Urothelium cell line (cell line): ENCODE data around the gene GLI3.
A peak's percentile ranks its signal among the peaks of the same experiment; 100 is the strongest.

Source experiments
- DNase-seq: peaks from one replicate; pipeline ENCODE4 v3.0.0; 2011; ENCODE audit warnings: low spot score, mixed read lengths
- FAIRE-seq: peaks from 2 replicates; lab custom pipeline; 2011; peaks lifted over from hg19 to GRCh38; lab: Jason Lieb, UNC

The GLI3 gene

DNA sequence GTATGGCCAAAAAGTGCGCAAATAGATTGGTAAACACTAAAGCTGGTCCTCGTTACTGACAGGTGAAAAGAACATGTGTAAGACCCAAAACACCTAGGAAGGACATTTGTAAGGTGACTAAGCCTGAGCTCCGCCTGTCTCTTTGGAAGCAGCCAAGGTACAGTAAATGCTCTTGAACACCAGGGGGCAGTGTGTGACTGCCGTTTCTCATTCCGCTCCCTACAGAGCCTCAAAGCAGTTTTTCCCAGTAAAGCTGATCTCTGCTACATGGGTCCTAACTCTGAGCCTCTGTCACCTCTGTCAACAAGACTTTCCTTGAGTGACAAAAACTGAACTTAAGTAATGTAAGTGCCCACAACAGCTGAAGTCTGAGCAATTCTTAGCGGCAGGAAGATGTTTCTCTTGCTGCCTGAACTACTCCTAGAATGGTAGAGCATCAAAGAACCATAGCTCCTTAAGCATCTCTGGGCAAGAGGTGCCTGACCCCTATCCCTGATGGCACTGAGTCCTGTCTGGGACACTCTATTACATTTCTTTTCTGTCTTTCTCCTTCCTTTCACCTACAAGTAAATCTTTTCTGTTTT lies 296.2 kb downstream of the GLI3 start:
- peak; percentile 75 for FAIRE-seq
- DNase-seq = peak; percentile 85

DNA sequence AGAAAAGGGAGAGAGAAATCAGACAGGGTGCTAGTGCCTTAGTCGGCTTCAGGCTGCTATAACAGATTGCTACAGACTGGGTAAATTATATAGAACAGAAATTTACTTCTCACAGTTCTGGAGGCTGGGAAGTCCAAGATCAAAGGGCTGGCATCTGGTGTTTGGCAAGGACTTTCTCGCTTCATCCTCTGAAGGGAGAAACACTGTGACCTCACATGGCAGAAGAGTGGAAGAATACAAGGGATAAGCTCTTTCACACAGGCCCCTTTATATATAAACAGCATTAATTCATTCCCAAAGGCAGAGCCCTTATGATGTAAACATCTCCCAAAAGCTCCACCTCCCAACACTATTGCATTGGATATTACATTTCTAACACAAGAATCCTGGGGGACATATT lies 298.6 kb downstream of the GLI3 start:
- DNase-seq = no peak

DNA sequence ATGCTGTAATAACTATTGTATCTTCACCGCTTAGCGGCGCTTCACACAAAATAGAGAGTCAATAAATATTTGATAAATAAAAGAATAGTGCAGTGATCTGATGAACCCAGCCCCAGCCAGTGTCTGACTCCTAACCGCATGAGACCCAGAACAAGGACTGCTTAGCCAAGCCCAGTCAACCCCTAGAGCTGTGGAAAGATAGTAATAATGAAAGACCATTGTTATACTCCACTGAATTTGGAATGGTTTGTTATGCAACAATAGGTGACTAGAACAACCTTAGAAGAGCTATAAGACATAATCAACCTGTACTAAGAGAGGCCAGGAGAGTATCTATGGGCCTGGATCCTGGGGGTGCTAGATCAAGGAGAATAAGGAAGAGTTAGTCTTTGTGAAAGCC lies 303.6 kb downstream of the GLI3 start:
- no peak for FAIRE-seq
- no peak for DNase-seq

More for the DNA sequence above, 298.6 kb downstream of the GLI3 start:
- FAIRE-seq = no peak

DNA sequence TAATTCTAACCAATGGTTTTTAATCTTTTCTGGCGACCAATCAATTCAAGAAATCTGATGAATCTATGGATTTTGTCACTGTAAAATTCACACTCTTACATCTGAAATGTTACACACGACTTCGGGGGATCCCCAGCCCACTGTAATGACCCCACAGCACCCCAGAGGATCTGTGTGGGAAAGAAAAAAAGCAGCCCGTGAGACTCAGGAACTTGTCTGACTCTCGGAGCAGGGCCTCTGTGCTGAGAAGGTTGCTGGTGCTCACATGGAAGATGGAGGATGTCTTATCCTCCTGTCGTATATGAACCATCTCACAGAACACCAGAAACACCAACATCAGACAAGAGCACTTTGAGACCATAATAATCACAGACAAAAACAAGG lies 305.8 kb downstream of the GLI3 start:
- FAIRE-seq (no peak), DNase-seq (no peak)

DNA sequence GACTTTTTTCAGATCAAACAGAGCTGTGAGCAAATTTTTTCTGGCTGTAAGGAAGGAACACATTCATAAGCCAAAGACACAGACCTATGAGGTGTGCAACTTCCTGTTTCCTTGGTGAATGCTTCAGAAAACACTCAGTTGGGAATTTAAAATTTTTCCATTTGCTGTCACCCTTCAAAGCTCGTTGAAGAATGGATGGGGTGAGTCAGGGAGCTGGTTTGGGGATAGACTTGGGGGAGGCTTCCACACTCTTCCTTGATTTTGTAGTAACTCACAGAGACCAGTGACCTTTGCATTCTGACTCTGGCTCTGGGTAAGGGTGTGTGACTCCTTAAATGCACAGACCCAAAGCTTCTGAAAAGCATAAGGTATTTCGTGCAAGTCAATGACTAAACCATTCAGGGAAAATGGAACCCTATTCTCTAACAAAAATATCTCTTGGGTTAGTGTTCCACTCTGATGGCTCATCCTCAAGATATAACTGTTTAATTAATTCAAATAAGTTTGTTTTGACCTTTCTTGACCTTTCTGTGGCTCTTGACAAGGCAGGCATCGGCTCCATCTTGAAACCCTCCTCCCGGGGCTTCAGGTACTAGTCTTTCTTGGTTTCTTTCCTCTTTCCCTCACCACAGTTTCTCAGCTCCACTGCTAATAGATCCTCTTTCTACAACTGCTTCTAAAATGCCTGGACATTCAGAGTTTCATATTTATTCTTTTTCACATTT lies 306.3 kb downstream of the GLI3 start:
- FAIRE-seq (no peak), DNase-seq (peak; percentile 29)

DNA sequence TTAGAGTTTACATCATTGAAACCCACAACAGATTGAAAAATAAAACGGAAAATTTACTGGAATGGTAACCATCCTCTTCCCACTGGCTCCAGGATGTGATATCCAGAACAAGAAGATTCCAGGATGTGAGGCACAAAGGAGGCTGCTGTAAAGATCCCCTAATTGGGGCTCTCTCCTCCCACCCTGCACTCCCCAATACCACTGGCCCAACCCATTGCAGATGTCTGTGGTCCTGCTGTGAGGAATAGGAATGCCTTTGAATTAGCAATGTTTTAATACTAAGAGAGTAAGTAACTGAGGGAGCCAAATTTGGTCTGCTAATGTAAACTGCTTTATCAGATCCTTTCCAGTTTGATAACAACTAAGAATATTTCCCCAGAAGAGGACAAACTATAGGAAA lies 308.2 kb downstream of the GLI3 start:
- no peak for DNase-seq
- FAIRE-seq = no peak

DNA sequence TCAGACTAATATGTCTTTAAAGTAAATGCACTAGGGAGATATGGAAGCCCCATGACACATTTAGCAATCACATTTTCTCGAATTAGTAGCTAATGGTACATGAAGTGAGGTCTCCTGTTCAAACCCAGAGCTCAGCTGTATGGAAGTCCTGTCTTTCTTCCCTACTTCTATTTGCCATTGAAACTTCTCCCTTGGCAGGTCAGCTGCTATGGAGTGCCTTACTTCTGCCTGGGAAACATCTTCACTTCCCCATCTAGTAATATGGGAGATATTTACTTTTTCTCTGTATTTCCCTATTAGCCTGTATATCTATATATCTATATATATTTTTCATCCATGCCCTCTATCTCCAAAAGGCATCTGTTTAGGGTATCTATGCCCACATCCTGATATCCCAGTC lies 308.8 kb downstream of the GLI3 start:
- FAIRE-seq = no peak
- DNase-seq = no peak

DNA sequence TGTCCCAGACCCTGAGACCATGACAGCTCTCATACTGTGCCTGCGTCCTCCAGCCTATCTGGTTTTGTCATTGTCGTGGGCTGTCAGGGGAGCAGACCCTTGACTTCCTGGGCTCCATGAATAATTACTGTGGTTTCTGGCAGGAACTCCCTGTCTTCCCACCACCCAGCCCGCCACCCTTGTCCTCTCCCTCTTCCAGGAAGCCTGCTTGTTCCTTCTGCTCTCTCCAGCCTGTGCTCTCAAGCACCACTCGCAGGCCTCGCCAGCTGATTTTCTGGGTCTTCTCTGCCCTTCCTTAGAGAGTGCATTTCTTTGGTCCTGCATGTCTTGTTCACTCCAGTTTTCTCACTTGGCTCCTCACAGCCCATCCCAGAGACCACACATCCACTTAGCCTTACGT lies 309.6 kb downstream of the GLI3 start:
- FAIRE-seq (peak; percentile 76), DNase-seq (no peak)

DNA sequence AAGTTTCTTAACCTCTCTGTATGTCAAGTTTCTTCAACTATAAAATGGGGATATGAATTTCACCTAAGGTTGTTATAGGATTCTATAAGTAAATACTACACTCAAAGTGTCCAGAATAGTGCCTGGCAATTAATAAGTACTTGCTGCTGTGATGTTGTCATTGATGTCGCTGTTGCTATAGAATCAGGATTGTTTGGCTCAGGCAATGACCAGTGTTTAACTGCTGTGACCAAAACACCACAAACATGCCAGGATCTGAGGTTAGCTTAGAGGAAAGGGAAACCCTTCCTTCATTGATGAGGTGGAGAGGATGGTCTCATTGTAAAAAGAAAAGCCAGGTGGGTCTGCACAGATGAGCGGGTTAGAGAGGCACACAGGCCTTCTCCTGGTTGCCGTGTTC lies 311.1 kb downstream of the GLI3 start:
- DNase-seq = no peak
- FAIRE-seq = peak; percentile 75

DNA sequence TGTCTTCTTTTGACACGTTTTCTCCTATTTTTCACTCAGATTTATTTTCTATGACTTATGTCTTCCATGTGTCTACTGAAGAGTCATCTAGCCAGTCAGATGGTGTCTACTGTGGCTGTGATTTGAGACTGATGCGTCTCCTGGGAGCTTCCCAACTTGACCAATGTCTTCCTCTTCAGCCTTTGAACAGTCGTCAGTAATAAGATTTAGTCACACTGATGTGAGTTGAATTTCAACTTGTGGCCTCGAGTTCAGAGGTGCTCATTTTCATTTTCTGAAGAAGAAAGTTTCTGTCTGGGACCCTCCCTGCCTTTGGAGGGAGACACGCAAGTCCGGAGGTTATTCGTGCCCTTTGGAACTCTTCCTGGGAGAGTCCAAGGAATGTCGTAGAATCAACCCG lies 312.2 kb downstream of the GLI3 start:
- FAIRE-seq (no peak), DNase-seq (no peak)

DNA sequence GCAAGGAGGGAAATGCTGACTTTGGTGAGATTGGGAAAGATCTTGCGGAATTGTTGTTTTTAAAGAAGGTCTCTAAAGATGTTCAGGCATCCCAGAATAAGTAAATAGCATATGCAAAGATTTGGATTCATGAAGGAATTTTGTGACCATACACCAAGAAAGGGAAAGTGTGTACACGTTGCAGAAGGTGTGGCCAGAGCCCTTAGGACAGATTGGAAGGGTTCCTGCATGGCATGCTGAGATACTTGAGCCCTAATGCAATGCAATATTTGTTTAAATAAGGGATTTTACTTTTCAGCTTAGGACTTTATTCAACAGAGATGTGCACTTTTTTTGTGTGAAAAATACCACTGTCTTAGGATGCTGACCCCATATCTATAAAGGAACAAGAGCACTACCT lies 314.6 kb downstream of the GLI3 start:
- no peak for FAIRE-seq
- no peak for DNase-seq

DNA sequence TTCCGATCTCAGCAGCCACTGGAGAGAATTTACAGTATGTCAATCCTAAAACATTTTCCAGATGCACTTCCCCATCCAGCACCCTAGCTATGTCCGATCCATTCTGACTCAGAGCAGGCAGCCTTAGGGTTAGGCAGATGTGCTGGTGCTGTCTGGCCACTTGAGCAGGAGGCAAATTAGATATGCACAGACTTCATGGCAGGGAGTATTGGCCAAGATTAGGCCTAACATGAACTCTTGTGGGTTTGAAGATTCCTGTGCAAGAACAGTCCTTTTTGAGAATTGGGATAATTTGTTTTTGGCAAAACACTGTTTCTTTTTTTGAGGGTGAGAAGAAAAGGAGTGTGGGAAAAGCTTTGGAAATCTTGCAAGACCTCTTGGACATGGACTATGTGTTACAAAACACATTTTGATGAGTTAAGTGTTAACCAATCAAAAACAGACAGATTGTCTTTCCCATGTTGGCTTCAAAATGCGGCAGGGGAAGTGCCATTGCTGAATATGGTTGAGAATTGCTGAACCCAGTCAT lies 315.5 kb downstream of the GLI3 start:
- FAIRE-seq = peak; percentile 63
- no peak for DNase-seq

DNA sequence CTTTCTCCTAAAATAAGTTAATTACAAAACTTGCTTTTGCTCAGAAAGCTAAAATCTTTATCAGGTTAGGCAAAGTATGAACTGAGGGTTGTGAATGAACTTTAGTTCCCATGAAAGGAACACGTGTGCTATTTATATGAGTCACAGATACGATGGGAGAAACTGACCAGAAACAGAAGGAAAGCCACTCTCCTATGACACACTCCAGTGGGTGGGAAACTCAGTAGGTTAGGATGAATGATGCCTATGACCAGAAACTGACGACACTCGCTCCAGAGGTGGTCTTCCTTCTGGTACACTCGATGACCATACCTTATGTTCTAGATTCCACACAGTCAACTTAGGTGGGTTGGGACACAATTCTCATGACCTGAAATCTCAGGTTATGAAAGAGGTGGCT lies 318.4 kb downstream of the GLI3 start:
- DNase-seq (no peak), FAIRE-seq (no peak)

DNA sequence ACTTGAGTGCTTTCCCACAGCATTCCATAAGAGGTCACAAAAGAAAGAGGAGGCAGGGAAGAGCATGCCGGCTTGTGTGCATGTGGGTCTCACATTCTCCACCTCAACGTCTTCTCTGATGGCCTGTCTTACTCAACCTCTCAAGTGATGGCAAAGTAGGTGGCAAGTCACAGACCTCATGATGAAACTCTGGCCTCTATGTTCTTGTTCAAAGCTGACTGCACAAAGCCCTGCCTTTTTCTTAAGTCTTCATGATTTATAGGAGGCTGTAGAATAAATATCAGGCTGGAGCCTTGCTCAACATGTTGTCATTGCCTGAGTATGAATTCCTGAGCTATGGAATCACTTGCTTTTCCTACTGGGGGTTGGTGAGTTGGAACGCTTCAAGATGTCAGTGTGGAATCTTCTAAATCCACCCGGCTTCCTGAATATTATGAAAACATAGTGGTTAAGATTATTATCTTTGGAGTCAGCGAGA lies 320.5 kb downstream of the GLI3 start:
- DNase-seq = peak; percentile 82
- FAIRE-seq = peak; percentile 65

DNA sequence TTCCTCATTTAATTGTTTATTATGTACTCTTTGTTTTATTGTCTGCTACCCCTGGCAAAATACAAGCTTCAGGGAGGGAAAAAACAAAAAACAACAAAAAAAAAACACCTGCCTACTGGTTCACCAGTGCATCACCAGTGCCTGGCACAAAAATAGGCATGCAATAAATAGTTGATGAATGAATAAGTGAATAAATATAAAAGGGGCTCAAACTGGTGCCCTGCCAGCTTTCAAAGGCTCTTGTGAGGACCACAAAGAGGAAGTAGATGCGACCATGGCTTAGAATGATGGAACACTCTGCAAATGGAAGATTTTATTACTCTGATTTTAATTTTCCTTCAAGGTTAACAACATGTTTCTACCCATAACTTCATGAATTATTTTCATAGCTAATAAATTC lies 321.1 kb downstream of the GLI3 start:
- FAIRE-seq = no peak
- DNase-seq = peak; percentile 20

DNA sequence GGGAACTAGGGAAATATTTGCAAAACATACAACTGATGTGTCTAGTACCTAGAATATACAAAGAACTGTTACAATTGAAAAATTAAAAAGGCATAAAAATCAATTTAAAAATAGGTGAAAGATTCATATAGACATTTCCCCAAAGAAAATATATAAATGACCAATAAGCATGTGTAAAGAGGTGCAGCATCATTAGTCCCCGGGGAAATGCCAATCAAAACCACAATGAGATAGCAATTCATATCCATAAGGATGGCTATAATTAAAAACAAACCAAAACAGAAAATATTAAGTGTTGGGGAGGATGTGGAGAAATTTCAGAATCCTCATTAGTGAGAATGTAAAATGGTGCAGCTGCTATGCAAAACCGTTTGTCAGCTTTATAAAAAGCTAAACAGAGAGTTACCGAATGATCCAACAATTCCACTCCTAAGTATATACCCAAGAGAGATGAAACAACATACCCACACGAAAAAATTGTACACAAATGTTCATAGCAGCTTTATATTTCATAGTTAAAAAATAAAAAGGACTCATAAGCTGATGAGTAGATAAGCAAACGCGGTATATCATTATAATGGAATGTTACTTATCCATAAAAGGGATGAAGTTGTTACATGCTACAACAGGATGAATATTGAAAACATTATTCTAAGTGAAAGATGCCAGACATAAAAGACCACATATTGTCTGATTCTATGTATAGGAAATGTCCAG lies 324.0 kb downstream of the GLI3 start:
- DNase-seq (no peak), FAIRE-seq (no peak)

DNA sequence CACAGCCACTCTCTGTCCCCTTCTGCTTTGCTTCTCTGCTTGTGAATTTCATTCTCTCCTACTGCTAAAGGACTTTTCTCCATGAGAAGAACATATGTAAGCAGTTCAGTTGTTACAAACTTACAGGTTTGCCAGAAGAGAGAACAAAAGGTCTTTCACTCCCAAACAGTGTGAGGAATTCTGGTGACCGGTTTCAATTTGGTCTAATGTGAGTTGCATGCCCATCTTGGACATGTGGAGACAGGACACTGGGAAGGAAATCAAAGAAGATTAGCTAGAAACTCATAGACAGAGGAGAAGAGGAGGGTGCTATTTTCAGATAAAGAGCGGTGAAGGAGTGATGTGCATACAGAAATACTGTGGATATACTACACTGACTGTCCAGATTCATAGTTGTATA lies 324.6 kb downstream of the GLI3 start:
- no peak for DNase-seq
- FAIRE-seq = no peak

DNA sequence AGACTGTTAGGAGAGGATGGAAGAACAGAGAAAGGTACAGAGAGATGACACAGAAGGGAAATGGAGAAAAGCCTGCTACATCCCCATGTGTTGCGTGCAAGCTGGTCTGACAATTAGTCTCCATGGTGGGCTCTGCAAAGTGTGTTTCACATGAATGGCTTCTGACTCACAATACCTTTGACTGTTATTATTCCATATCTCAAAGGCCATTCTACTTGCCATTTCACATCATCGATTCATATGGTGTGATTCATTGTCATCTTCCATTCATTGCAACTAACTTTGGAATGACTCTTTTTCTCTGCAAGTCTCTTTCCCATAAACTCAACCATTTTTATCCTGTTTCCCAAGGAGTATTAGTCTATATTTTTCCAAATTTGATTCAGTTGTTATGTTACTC lies 325.2 kb downstream of the GLI3 start:
- FAIRE-seq (peak; percentile 74), DNase-seq (no peak)
